Natural killer cell (primary cell): ENCODE measurements around the gene IL22RA2. TPM values are rescaled to one million over a fixed set of nuclear protein-coding genes. Genes with fewer than 3 reads are reported as not detected.

ENCODE experiments used
- ATAC-seq, 3 donors: fragments of 150-1000 bp in 2 of 3; fragments of 200-7000 bp in 1 of 3; cut with Tn5 transposase; 1 replicate in 1 of 3; 2 replicates in 2 of 3; pipeline ENCODE4 v1.10.0; 2021; ENCODE audit warnings: mild to moderate bottlenecking in 2 of 3, moderate library complexity in 2 of 3
- DNase-seq, 2 donors: peaks; one replicate each; pipeline versions ENCODE4 v3.0.0 to v3.0.0-alpha.2; 2013 to 2021; ENCODE audit warnings: mixed read lengths in 1 of 2
- H3K27ac ChIP-seq: one replicate; pipeline ENCODE4 v1.5.1; 2013; ENCODE audit warnings: mild to moderate bottlenecking, low read length
- H3K27me3 ChIP-seq: one replicate; pipeline ENCODE4 v1.6.1; 2013; ENCODE audit warnings: low read length; ENCODE audit not compliant: control insufficient read depth, insufficient read depth
- H3K36me3 ChIP-seq: one replicate; pipeline ENCODE4 v1.6.1; 2013; ENCODE audit warnings: low read length; ENCODE audit not compliant: control insufficient read depth, insufficient read depth
- H3K4me1 ChIP-seq: one replicate; pipeline ENCODE4 v1.6.1; 2013; ENCODE audit warnings: low read length; ENCODE audit not compliant: control insufficient read depth, insufficient read depth
- H3K4me3 ChIP-seq: one replicate; pipeline ENCODE4 v1.5.1; 2013; ENCODE audit warnings: low read length
- H3K9me3 ChIP-seq: one replicate; pipeline ENCODE4 v1.6.1; 2013; ENCODE audit warnings: low read length; ENCODE audit not compliant: control insufficient read depth, insufficient read depth
- H3K27ac Mint-ChIP-seq, 2 donors: one replicate each; pipeline ENCODE4 v1.8.0; 2022; ENCODE audit warnings: mild to moderate bottlenecking in 2 of 2, mixed read lengths in 2 of 2, moderate library complexity in 1 of 2
- H3K27me3 Mint-ChIP-seq, 2 donors: one replicate each; pipeline ENCODE4 v1.8.0; 2022; ENCODE audit warnings: low read depth in 2 of 2, mixed read lengths in 2 of 2
- H3K36me3 Mint-ChIP-seq: one replicate; pipeline ENCODE4 v1.8.0; 2022; ENCODE audit warnings: mixed read lengths
- H3K4me1 Mint-ChIP-seq, 2 donors: one replicate each; pipeline ENCODE4 v1.8.0; 2022; ENCODE audit warnings: mixed read lengths in 2 of 2
- H3K4me3 Mint-ChIP-seq: one replicate; pipeline ENCODE4 v1.8.0; 2022; ENCODE audit warnings: mild to moderate bottlenecking, moderate library complexity, mixed read lengths
- H3K9me3 Mint-ChIP-seq, 2 donors: one replicate each; pipeline ENCODE4 v1.8.0; 2022; ENCODE audit warnings: mixed read lengths in 2 of 2
- WGBS: methylation state at CpG from one replicate; pipeline ENCODE4 v1.1.7; 2013; ENCODE audit warnings: missing lambda C conversion rate; ENCODE audit not compliant: insufficient coverage; 5-methylcytosine and 5-hydroxymethylcytosine counted together
- intact Hi-C: fragments of 100-400 bp; cut with micrococcal nuclease; formaldehyde crosslinking; loops from one replicate; pipeline ENCODE4 v1.14.2; 2022
- total RNA-seq, 4 donors: library from RNA; stranded (reverse); fragments of 120-200 nt in 1 of 4; gene quantifications; one replicate each; pipeline versions ENCODE4 v1.2.3 to v1.2.4, GENCODE V29; 2013 to 2022
- TF ChIP-seq, protein P1 (sequence below): fragments of 200-600 bp; IDR thresholded peaks from one replicate; pipeline ENCODE4 v1.8.0; 2022; ENCODE audit warnings: antibody characterized with exemption

Gene IL22RA2
- total RNA-seq, 3 donors from 2014 or later (not counting 1 experiment from before 2014, with no cell fraction given), result not detected

DNA sequence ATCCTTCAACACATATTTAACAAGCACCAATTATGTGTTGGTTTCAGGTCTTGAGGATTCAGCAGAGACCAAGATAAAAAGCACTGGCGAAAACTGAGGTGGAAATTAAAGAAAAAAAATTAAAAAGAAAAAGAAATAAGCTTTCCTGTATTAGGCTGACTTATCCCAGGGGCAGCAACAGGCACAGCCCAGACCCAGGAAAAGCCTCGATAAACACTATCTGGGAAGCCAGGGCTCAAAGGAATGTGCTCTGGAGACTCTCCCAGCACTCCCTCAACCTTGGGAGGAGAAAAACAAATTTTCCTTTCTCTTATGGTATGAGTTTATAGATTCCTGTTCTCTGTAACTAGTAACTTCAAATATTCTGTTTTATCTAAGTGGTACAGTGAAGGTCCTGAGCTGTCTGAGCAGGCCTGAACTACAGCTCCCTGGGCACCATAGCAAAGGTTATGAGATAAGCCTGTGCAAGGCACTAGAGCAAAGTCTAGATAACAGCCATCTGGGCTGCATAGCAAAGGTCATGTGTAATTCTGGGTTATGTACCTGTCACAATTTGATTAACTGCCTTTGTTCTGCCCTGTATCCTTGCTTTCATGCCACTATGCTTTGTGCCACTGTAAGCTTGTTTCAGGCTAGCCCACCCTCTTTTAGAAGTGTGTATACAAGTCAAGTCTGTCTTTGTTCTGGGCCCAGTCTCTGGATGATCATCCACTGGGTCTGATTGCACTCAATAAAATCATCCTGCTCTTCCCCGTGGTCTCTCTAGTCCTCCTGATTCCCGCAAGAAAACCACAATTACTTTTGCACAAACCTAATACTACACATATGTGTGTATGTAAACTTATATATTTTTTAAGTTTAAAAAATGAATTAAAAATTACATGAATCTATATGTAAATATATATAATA, 54.0 kb downstream of the IL22RA2 start:
- Mint-ChIP-seq H3K27ac (no peak overlapping the region), H3K4me1 (peaks cover 6 to 8% of the 10 kb centered on the region in 2 donors), H3K9me3 (no peaks in the 10 kb centered on the region), H3K36me3 (no peaks in the 10 kb centered on the region), H3K4me3 (no peak overlapping the region), H3K27me3 (no peaks in the 10 kb centered on the region)
- no peaks in the 10 kb centered on the region for H3K4me1 ChIP-seq
- intact Hi-C loops, result no loop called here
- WGBS, result 97% methylated on average over 3 of the region's 4 CpGs
- no peaks in the 10 kb centered on the region for H3K27me3 ChIP-seq
- H3K4me3 ChIP-seq, result no peak overlapping the region
- H3K27ac ChIP-seq, result no peak overlapping the region
- H3K9me3 ChIP-seq, result peaks cover 11% of the 10 kb centered on the region
- no peaks in the 10 kb centered on the region for H3K36me3 ChIP-seq
- DNase-seq (no peak), ATAC-seq (no peak)
- TF ChIP-seq, protein P1, sequence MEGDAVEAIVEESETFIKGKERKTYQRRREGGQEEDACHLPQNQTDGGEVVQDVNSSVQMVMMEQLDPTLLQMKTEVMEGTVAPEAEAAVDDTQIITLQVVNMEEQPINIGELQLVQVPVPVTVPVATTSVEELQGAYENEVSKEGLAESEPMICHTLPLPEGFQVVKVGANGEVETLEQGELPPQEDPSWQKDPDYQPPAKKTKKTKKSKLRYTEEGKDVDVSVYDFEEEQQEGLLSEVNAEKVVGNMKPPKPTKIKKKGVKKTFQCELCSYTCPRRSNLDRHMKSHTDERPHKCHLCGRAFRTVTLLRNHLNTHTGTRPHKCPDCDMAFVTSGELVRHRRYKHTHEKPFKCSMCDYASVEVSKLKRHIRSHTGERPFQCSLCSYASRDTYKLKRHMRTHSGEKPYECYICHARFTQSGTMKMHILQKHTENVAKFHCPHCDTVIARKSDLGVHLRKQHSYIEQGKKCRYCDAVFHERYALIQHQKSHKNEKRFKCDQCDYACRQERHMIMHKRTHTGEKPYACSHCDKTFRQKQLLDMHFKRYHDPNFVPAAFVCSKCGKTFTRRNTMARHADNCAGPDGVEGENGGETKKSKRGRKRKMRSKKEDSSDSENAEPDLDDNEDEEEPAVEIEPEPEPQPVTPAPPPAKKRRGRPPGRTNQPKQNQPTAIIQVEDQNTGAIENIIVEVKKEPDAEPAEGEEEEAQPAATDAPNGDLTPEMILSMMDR, result no peak

- no peak overlapping the region for H3K4me3 Mint-ChIP-seq
- H3K27ac Mint-ChIP-seq, result no peak overlapping the region
- DNase-seq, result no peak
- H3K9me3 Mint-ChIP-seq, result no peaks in the 10 kb centered on the region
- no peak for ATAC-seq
- peaks cover 6 to 8% of the 10 kb centered on the region in 2 donors for H3K4me1 Mint-ChIP-seq
- Histone ChIP-seq H3K9me3 (peaks cover 11% of the 10 kb centered on the region), H3K27ac (no peak overlapping the region), H3K27me3 (no peaks in the 10 kb centered on the region), H3K36me3 (no peaks in the 10 kb centered on the region), H3K4me1 (no peaks in the 10 kb centered on the region), H3K4me3 (no peak overlapping the region)
- TF ChIP-seq, protein P1, result no peak
- H3K36me3 Mint-ChIP-seq, result no peaks in the 10 kb centered on the region
- intact Hi-C loops, result no loop called here
- 100% methylated on average over 2 of the region's 2 CpGs for WGBS
- H3K27me3 Mint-ChIP-seq, result no peaks in the 10 kb centered on the region
Observed at GRCh38 chr6:137117581-137117980, 55.9 kb downstream of the IL22RA2 start.

DNA sequence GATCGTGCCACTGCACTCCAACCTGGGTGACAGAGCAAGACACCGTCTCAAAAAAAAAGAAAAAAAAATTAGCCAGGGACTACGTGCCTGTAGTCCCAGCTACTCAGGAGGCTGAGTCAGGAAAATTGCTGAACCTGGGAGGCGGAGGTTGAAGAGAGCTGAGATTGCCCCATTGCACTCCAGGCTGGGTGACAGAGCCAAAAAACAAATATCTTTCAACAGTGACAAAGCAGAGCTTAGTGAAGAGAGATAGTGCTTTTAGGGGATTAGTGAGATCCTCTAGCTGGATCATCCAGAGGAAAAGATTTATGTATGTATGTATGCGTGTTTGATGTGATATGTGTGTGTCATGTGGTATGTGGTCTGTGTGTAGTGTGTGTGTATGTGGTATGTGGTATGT, 56.6 kb downstream of the IL22RA2 start:
- H3K27me3 ChIP-seq, result no peaks in the 10 kb centered on the region
- DNase-seq (no peak), ATAC-seq (no peak)
- H3K27ac ChIP-seq, result no peak overlapping the region
- intact Hi-C loops, result no loop called here
- TF ChIP-seq, protein P1, result no peak
- Mint-ChIP-seq H3K27me3 (no peaks in the 10 kb centered on the region), H3K27ac (no peak overlapping the region), H3K4me3 (no peak overlapping the region), H3K36me3 (no peaks in the 10 kb centered on the region), H3K9me3 (no peaks in the 10 kb centered on the region), H3K4me1 (peaks cover 6 to 8% of the 10 kb centered on the region in 2 donors)
- WGBS, result 94% methylated on average over 5 of the region's 5 CpGs
- H3K36me3 ChIP-seq, result no peaks in the 10 kb centered on the region
- H3K4me1 ChIP-seq, result no peaks in the 10 kb centered on the region
- no peak overlapping the region for H3K4me3 ChIP-seq
- peaks cover 11% of the 10 kb centered on the region for H3K9me3 ChIP-seq
